ENCODE data around the gene TESK1. TPM values are rescaled to one million over a fixed set of nuclear protein-coding genes. Genes with fewer than 3 reads are reported as not detected.
"Not testable (repeated sequence)": the region's sequence is repeated elsewhere in the genome, so short reads cannot be mapped to it uniquely, and the experiment has no call there.

TESK1 gene
- total RNA-seq, 1 donor from 2014 or later = 28.8 TPM

GRCh38 chr9:35609001-35609819, 4.1 kb downstream of the TESK1 start:
- no peak for DNase-seq
- no peak for ATAC-seq
- intact Hi-C loops (cut with micrococcal nuclease) = no loop called here

GRCh38 chr9:35609820-35610163, 4.7 kb downstream of the TESK1 start:
- intact Hi-C loops (cut with micrococcal nuclease) = no loop called here
- ATAC-seq = no peak
- no peak for DNase-seq

GRCh38 chr9:35611230-35611797, 6.3 kb downstream of the TESK1 start:
- DNase-seq (peak; percentile 59), ATAC-seq (peak; percentile 53)
- intact Hi-C loops (cut with micrococcal nuclease) = no loop called here

- DNase-seq; intact Hi-C loops (cut with micrococcal nuclease); ATAC-seq: not testable (repeated sequence)
Observed at GRCh38 chr9:35612066-35612465, 7.0 kb downstream of the TESK1 start.

GRCh38 chr9:35612843-35613242, 7.8 kb downstream of the TESK1 start:
- intact Hi-C loops (cut with micrococcal nuclease) = no loop called here
- ATAC-seq = no peak
- DNase-seq = no peak

- intact Hi-C loops (cut with micrococcal nuclease) = no loop called here
- DNase-seq = no peak
- ATAC-seq = no peak
Observed at GRCh38 chr9:35615981-35616680, 11.1 kb downstream of the TESK1 start.

- intact Hi-C loops (cut with micrococcal nuclease) = no loop called here
- ATAC-seq (peak; percentile 74), DNase-seq (peak; percentile 81)
Observed at GRCh38 chr9:35616681-35617459, 11.8 kb downstream of the TESK1 start.

- DNase-seq = no peak
- ATAC-seq = no peak
- intact Hi-C loops (cut with micrococcal nuclease) = no loop called here
Observed at GRCh38 chr9:35617548-35617947, 12.5 kb downstream of the TESK1 start.

- intact Hi-C loops (cut with micrococcal nuclease) = no loop called here
- no peak for DNase-seq
- peak; percentile 33 for ATAC-seq
Observed at GRCh38 chr9:35618325-35618727, 13.3 kb downstream of the TESK1 start, which contains the start of gene CD72. Gene CD72 (minus strand): TSS chr9:35618413. CDS start chr9:35618303, 110 bp downstream.

- intact Hi-C loops (cut with micrococcal nuclease) = no loop called here
- DNase-seq = peak; percentile 40
- peak; percentile 31 for ATAC-seq
Observed at GRCh38 chr9:35618854-35619799, 14.1 kb downstream of the TESK1 start.

GRCh38 chr9:35619800-35620158, 14.7 kb downstream of the TESK1 start:
- no peak for ATAC-seq
- DNase-seq = no peak
- intact Hi-C loops (cut with micrococcal nuclease) = no loop called here

- no peak for ATAC-seq
- DNase-seq = no peak
- intact Hi-C loops (cut with micrococcal nuclease) = no loop called here
Observed at GRCh38 chr9:35627575-35627974, 22.5 kb downstream of the TESK1 start.

- intact Hi-C loops (cut with micrococcal nuclease) = no loop called here
- ATAC-seq (no peak), DNase-seq (no peak)
Observed at GRCh38 chr9:35628389-35628991, 23.4 kb downstream of the TESK1 start.

- ATAC-seq (no peak), DNase-seq (no peak)
- intact Hi-C loops (cut with micrococcal nuclease) = no loop called here
Observed at GRCh38 chr9:35629597-35629996, 24.5 kb downstream of the TESK1 start.

- DNase-seq = no peak
- no peak for ATAC-seq
- intact Hi-C loops (cut with micrococcal nuclease) = no loop called here
Observed at GRCh38 chr9:35635730-35636129, 30.7 kb downstream of the TESK1 start.

- ATAC-seq (peak; percentile 48), DNase-seq (no peak)
- intact Hi-C loops (cut with micrococcal nuclease) = no loop called here
Observed at GRCh38 chr9:35636135-35636876, 31.2 kb downstream of the TESK1 start.

GRCh38 chr9:35636877-35637246, 31.8 kb downstream of the TESK1 start:
- intact Hi-C loops (cut with micrococcal nuclease) = not testable (repeated sequence)

More at GRCh38 chr9:35636877-35637246, 31.8 kb downstream of the TESK1 start:
- DNase-seq, ATAC-seq: not testable (repeated sequence)
